Esophagus muscularis mucosa (tissue), 3 donors: ENCODE results near the gene LYPD6B.

Source experiments
- CTCF ChIP-seq, 3 experiments: fragments of 200-600 bp in 2 of 3; fragments of 450-650 bp in 1 of 3; sonication (generic) in 2 of 3; IDR thresholded peaks; one replicate each; pipeline ENCODE4 v1.5.1; 2017 to 2019; ENCODE audit warnings: antibody characterized with exemption in 3 of 3, mild to moderate bottlenecking in 2 of 3, moderate library complexity in 1 of 3
- POLR2A ChIP-seq: fragments of 450-650 bp; IDR thresholded peaks from one replicate; pipeline ENCODE4 v1.6.1; 2017; ENCODE audit warnings: antibody characterized with exemption, moderate library complexity, mild to moderate bottlenecking, low read depth
- POLR2AphosphoS5 ChIP-seq, 2 donors: sonication (generic); formaldehyde crosslinking; IDR thresholded peaks; one replicate each; pipeline ENCODE4 v1.6.1; 2017; ENCODE audit warnings: antibody characterized with exemption in 2 of 2

- TF ChIP-seq CTCF (IDR thresholded peaks at IDR 0.05) (no peak), POLR2AphosphoS5 (IDR thresholded peaks at IDR 0.05) (no peak), POLR2A (no peak)
These were observed 121.7 kb downstream of the LYPD6B start for GRCh38 chr2:149160195-149160594.
